HepG2 (cell line): Measurements from ENCODE around the gene POU5F1. TPM values are rescaled to one million over a fixed set of nuclear protein-coding genes. Genes with fewer than 3 reads are reported as not detected.
A peak's percentile ranks its signal among the peaks of the same experiment; 100 is the strongest.

Experiments
- ATAD3A ChIP-seq: sonication (generic); formaldehyde crosslinking; IDR thresholded peaks from 2 replicates; pipeline ENCODE4 v1.4.0; 2020; ENCODE audit warnings: missing genetic modification reagents
- HBP1 ChIP-seq: IDR thresholded peaks from 2 replicates; pipeline ENCODE4 v1.6.1; 2016; ENCODE audit warnings: low read depth, control low read depth
- HES4 ChIP-seq: sonication (generic); formaldehyde crosslinking; IDR thresholded peaks from 2 replicates; pipeline ENCODE4 v1.9.0; 2021; ENCODE audit warnings: mild to moderate bottlenecking, missing genetic modification reagents, borderline replicate concordance
- IRF1 ChIP-seq: sonication (generic); formaldehyde crosslinking; IDR thresholded peaks from 2 replicates; pipeline ENCODE4 v1.4.0; 2020; ENCODE audit warnings: low read depth, mild to moderate bottlenecking, missing genetic modification reagents
- KDM5B ChIP-seq: sonication (generic); formaldehyde crosslinking; IDR thresholded peaks from 2 replicates; pipeline ENCODE4 v1.4.0; 2020; ENCODE audit warnings: missing genetic modification reagents, mild to moderate bottlenecking, borderline replicate concordance
- NFKBIZ ChIP-seq: IDR thresholded peaks from 2 replicates; pipeline ENCODE4 v1.6.1; 2018; ENCODE audit warnings: missing genetic modification reagents, missing compliant biosample characterization
- NFYC ChIP-seq: IDR thresholded peaks from 2 replicates; pipeline ENCODE4 v1.6.1; 2016; ENCODE audit warnings: missing genetic modification reagents, missing compliant biosample characterization
- SAP130 ChIP-seq: IDR thresholded peaks from 2 replicates; pipeline ENCODE4 v1.6.1; 2016; ENCODE audit warnings: low read depth
- SOX5 ChIP-seq: IDR thresholded peaks from 2 replicates; pipeline ENCODE4 v1.6.1; 2016; ENCODE audit warnings: borderline replicate concordance
- SOX6 ChIP-seq, 2 experiments: fragments of 450-650 bp in 1 of 2; sonication (generic) in 1 of 2; formaldehyde crosslinking in 1 of 2; IDR thresholded peaks; 2 replicates each; pipeline versions ENCODE4 v1.4.0 to v1.6.1; 2017 to 2020; ENCODE audit warnings: antibody characterized with exemption in 1 of 2, mild to moderate bottlenecking in 1 of 2, missing genetic modification reagents in 1 of 2
- SRSF9 ChIP-seq: fragments of 200-400 bp; formaldehyde crosslinking; IDR thresholded peaks from 2 replicates; pipeline ENCODE4 v1.6.1; 2018; ENCODE audit warnings: borderline replicate concordance, mild to moderate bottlenecking, low read depth, low read length; ENCODE audit not compliant: insufficient read depth, poor library complexity, severe bottlenecking
- TAF1 ChIP-seq: sonication (generic); formaldehyde crosslinking; IDR thresholded peaks from 2 replicates; pipeline ENCODE4 v1.4.0; 2020; ENCODE audit warnings: missing genetic modification reagents
- ZBTB33 ChIP-seq: sonication (generic); formaldehyde crosslinking; IDR thresholded peaks from 2 replicates; pipeline ENCODE4 v1.4.0; 2020; ENCODE audit warnings: missing genetic modification reagents
- ZFP36L2 ChIP-seq: sonication (generic); formaldehyde crosslinking; IDR thresholded peaks from 2 replicates; pipeline ENCODE4 v1.4.0; 2020; ENCODE audit warnings: missing genetic modification reagents
- ZNF10 ChIP-seq: sonication (generic); formaldehyde crosslinking; IDR thresholded peaks from 2 replicates; pipeline ENCODE4 v1.4.0; 2020; ENCODE audit warnings: mild to moderate bottlenecking, low read depth, missing genetic modification reagents, borderline replicate concordance
- ZNF205 ChIP-seq: IDR thresholded peaks from 2 replicates; pipeline ENCODE4 v1.6.1; 2018; ENCODE audit warnings: missing biosample characterization, missing genetic modification reagents
- ZNF382 ChIP-seq: sonication (generic); formaldehyde crosslinking; IDR thresholded peaks from 2 replicates; pipeline ENCODE4 v1.5.0; 2020; ENCODE audit warnings: missing genetic modification reagents, mild to moderate bottlenecking, borderline replicate concordance
- ZNF431 ChIP-seq: sonication (generic); formaldehyde crosslinking; IDR thresholded peaks from 2 replicates; pipeline ENCODE4 v1.9.0; 2022; ENCODE audit warnings: missing genetic modification reagents, low read depth, mild to moderate bottlenecking, borderline replicate concordance
- ZNF552 ChIP-seq: sonication (generic); formaldehyde crosslinking; IDR thresholded peaks from 2 replicates; pipeline ENCODE4 v1.9.0; 2022; ENCODE audit warnings: missing genetic modification reagents, mild to moderate bottlenecking, borderline replicate concordance
- ZNF556 ChIP-seq: sonication (generic); formaldehyde crosslinking; IDR thresholded peaks from 2 replicates; pipeline ENCODE4 v1.4.0; 2020; ENCODE audit warnings: mild to moderate bottlenecking, missing genetic modification reagents, borderline replicate concordance
- ZNF850 ChIP-seq: sonication (generic); formaldehyde crosslinking; conservative IDR thresholded peaks from 2 replicates; pipeline ENCODE4 v1.9.0; 2021; ENCODE audit warnings: mild to moderate bottlenecking, missing genetic modification reagents
- ZSCAN31 ChIP-seq: sonication (generic); formaldehyde crosslinking; IDR thresholded peaks from 2 replicates; pipeline ENCODE4 v1.5.0; 2020; ENCODE audit warnings: low read depth, mild to moderate bottlenecking, missing genetic modification reagents
- polyA plus RNA-seq, 8 experiments: library from polyadenylated mRNA; depleted of rRNA in 3 of 8; stranded (reverse) in 7 of 8; unstranded in 1 of 8; fragments of >200 nt; fragmentation: Illumina TruSeq in 4 of 8; extraction: Trizol in 4 of 8; gene quantifications; 2 replicates each; pipeline versions ENCODE4 v1.2.1 to v1.2.3, GENCODE V29; 2011 to 2016; ENCODE audit warnings: low read depth in 4 of 8, missing spikeins in 1 of 8, mixed read lengths in 1 of 8; ENCODE audit not compliant: insufficient read depth in 1 of 8
- total RNA-seq, 5 experiments: library from RNA; depleted of rRNA; stranded (reverse); fragments of >200 nt; fragmentation: Illumina TruSeq; extraction: Trizol; gene quantifications; 2 replicates each; pipeline ENCODE4 v1.2.3, GENCODE V29; 2016; ENCODE audit warnings: low read depth in 1 of 5
- TF ChIP-seq, protein P1 (sequence below), 2 experiments: sonication (generic) in 1 of 2; formaldehyde crosslinking in 1 of 2; IDR thresholded peaks; 2 replicates each; pipeline versions ENCODE4 v1.4.0 to v1.6.1; 2018 to 2020; ENCODE audit warnings: missing genetic modification reagents in 2 of 2, borderline replicate concordance in 1 of 2, low read depth in 1 of 2, mild to moderate bottlenecking in 1 of 2, missing biosample characterization in 1 of 2
- TF ChIP-seq, protein P2 (sequence below): sonication (generic); formaldehyde crosslinking; IDR thresholded peaks from 2 replicates; pipeline ENCODE4 v1.4.0; 2020; ENCODE audit warnings: mild to moderate bottlenecking, missing genetic modification reagents

The POU5F1 gene
- total and polyA plus RNA-seq, 2 of the 13 experiments (the other 11 are each of a cell fraction or from before 2014, with no cell fraction given), result 2.5 to 7.2 TPM

- TF ChIP-seq ZNF556 (CRISPR knock-in tag), result 0 out of 2 replicates have a peak, but pooled peaks have one; percentile 26
- TF ChIP-seq ZFP36L2 (CRISPR knock-in tag), result no peak
- no peak for TF ChIP-seq SOX6 (IDR thresholded peaks at IDR 0.05)
- peak; percentile 27; the same call in 1 of the 2 replicates for TF ChIP-seq SOX6 (CRISPR knock-in tag; IDR thresholded peaks at IDR 0.05)
- TF ChIP-seq HES4 (CRISPR knock-in tag), result no peak
- no peak for TF ChIP-seq TAF1 (CRISPR knock-in tag)
- no peak for TF ChIP-seq ZNF552 (CRISPR knock-in tag)
- TF ChIP-seq SAP130 (CRISPR knock-in tag), result peak; percentile 72
- no peak for TF ChIP-seq IRF1 (CRISPR knock-in tag)
- TF ChIP-seq, protein P1, sequence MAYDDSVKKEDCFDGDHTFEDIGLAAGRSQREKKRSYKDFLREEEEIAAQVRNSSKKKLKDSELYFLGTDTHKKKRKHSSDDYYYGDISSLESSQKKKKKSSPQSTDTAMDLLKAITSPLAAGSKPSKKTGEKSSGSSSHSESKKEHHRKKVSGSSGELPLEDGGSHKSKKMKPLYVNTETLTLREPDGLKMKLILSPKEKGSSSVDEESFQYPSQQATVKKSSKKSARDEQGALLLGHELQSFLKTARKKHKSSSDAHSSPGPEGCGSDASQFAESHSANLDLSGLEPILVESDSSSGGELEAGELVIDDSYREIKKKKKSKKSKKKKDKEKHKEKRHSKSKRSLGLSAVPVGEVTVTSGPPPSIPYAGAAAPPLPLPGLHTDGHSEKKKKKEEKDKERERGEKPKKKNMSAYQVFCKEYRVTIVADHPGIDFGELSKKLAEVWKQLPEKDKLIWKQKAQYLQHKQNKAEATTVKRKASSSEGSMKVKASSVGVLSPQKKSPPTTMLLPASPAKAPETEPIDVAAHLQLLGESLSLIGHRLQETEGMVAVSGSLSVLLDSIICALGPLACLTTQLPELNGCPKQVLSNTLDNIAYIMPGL (CRISPR knock-in tag; IDR thresholded peaks at IDR 0.05; ENCODE audit: borderline replicate concordance in 1 of 2, low read depth in 1 of 2), result no peak
- TF ChIP-seq SRSF9, result no peak
- no peak for TF ChIP-seq ZBTB33 (CRISPR knock-in tag)
- TF ChIP-seq ZNF205 (CRISPR knock-in tag), result no peak
- peak; percentile 49; the same call in 1 of the 2 replicates for TF ChIP-seq NFKBIZ (CRISPR knock-in tag)
- TF ChIP-seq ZSCAN31 (CRISPR knock-in tag), result no peak
- TF ChIP-seq ZNF10 (CRISPR knock-in tag), result no peak
- 0 out of 2 replicates have a peak, but pooled peaks have one; percentile 34 for TF ChIP-seq ZNF431 (CRISPR knock-in tag)
- TF ChIP-seq ZNF850 (CRISPR knock-in tag), result no peak
- TF ChIP-seq HBP1 (CRISPR knock-in tag), result no peak
- TF ChIP-seq, protein P2, sequence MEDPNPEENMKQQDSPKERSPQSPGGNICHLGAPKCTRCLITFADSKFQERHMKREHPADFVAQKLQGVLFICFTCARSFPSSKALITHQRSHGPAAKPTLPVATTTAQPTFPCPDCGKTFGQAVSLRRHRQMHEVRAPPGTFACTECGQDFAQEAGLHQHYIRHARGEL (CRISPR knock-in tag), result no peak
- TF ChIP-seq SOX5, result peak; percentile 75; the same call in 1 of the 2 replicates
- TF ChIP-seq ATAD3A (CRISPR knock-in tag), result no peak
- TF ChIP-seq ZNF382 (CRISPR knock-in tag), result no peak
- no peak for TF ChIP-seq KDM5B (CRISPR knock-in tag)
- no peak for TF ChIP-seq NFYC (CRISPR knock-in tag)
These were observed 33.0 kb upstream of the POU5F1 start (continued) for GRCh38 chr6:31203345-31203979.
